HG03558 (cell line): ENCODE results near the gene CDC14B.
"Not testable (repeated sequence)": the region's sequence is repeated elsewhere in the genome, so short reads cannot be mapped to it uniquely, and the experiment has no call there.

Experiments used
- ATAC-seq: cut with Tn5 transposase; IDR thresholded peaks from one replicate; pipeline ENCODE4 v1.9.1; 2021; ENCODE audit warnings: moderate number of reproducible peaks; ENCODE audit not compliant: unreplicated experiment; ENCODE audit errors: extremely low read depth

The CDC14B gene

DNA sequence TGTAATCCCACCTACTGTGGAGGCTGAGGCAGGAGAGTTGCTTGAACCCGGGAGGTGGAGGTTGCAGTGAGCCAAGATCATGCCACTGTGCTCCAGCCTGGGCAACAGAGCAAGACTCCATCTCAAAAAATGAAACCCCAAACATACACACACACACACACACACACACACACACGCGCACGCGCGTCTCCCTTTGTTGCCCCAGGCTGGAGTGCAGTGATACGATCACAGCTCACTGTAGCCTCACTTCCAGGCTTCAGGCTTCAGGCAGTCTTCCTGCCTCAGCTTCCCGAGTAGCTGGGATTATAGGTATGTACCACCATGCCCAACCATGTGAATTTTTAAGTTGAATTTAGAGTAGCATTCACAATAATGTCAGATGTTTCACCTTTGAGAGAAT, 13.9 kb upstream of the CDC14B start:
- ATAC-seq, result not testable (repeated sequence)

DNA sequence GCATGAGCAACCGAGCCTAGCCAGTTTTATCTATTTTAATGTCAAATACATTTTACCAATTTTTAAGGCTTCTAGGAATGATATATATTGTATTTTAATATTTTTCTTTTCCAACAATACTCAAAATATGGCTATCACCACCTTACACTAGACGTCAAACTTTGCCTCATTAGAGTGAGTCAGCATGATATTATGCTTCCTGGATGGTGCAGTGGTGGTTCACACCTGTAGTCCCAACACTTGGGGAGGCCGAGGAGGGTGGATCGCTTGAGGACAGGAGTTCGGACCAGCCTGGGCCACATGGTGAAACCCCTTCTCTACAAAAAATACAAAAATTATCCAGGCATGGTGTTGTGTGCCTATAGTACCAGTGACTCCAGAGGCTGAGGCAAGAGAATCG, 7.3 kb upstream of the CDC14B start:
- ATAC-seq, result no peak

- no peak for ATAC-seq
Measured at GRCh38 chr9:96621618-96622017, 2.0 kb upstream of the CDC14B start.

GRCh38 chr9:96620832-96621269, 1.2 kb upstream of the CDC14B start:
- ATAC-seq, result no peak

- no peak for ATAC-seq
Measured at GRCh38 chr9:96620181-96620514, 505 bp upstream of the CDC14B start.

GRCh38 chr9:96619124-96619465, 548 bp downstream of the CDC14B start:
- no peak for ATAC-seq

- no peak for ATAC-seq
Measured at GRCh38 chr9:96618209-96619123, 1.2 kb downstream of the CDC14B start.

DNA sequence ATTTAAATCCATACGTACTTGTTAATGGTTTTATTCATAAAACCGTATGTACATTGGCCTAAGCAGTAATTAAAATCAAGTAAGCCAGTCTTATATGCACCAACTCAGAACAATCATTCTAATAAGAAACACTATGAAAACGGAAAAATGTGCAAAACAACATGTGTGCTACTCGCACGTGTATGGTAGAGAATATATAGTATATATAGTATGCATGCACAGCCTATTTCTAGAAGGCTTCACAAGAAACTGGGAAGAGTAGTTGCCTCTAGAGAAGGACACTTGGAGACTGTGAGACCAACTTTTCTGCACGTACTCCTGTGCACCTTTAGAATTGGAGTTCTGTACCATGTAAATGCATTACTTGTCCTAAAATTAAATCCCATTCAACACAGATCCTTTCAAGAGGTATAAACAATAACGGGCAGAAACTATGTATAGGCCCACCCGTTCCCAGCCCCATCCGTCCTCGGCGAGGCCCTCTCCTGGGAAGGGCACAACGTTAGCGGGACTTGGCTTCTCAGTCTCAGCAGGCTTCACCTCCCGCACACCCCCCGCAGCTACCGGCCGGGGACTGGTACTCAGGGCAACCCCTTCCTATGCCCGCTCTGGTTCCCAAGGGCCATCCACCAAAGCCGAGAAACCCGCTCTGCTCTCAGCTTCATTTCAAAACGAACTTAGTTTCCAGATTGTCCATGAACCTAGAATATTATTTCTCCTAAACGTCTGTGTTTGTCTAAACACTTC, 2.0 kb downstream of the CDC14B start:
- no peak for ATAC-seq

- no peak for ATAC-seq
Measured at GRCh38 chr9:96616817-96617438, 2.7 kb downstream of the CDC14B start.

DNA sequence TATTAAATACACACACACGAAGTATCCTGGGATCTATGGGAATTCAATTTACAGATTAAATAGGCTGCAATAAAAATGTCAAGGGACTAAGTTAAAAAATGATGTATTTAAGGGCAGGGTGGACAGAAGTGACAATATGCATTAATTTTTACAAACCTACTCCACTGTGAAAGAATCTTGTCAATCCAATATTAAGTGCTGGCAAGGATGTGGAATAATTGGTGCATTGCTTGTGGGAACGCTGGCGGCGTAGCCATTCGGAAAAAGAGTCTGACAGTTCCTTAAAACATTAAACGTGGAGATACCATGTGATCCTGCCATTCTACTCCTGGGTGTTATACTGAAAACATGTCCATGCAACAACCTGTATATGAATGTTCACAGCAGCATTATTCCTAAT, 4.2 kb downstream of the CDC14B start:
- ATAC-seq, result no peak

GRCh38 chr9:96614664-96615063, 5.0 kb downstream of the CDC14B start:
- not testable (repeated sequence) for ATAC-seq

GRCh38 chr9:96612966-96613589, 6.6 kb downstream of the CDC14B start:
- no peak for ATAC-seq

- no peak for ATAC-seq
Measured at GRCh38 chr9:96612105-96612965, 7.3 kb downstream of the CDC14B start.

GRCh38 chr9:96611302-96611701, 8.3 kb downstream of the CDC14B start:
- ATAC-seq, result no peak

- ATAC-seq, result no peak
Measured at GRCh38 chr9:96609732-96610131, 9.9 kb downstream of the CDC14B start.

DNA sequence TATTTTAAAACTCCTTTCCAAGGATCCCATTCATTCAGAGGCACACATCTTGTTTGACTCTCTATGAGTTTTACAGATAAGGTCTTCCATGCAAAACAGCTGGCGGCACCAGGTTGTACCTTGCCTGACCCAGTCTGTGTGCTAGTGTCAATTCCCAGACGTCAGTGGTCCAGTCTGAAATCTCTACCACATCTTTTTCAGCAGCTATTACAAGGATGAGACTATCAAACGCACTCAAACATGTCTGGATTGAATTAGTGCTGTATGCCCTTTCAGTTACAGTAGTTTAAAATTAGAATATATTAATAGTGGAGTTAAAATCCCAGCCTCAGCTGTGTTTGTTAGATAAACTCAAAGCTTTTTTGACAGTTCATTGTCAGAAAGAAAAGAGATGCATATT, 11.7 kb downstream of the CDC14B start:
- ATAC-seq, result no peak

DNA sequence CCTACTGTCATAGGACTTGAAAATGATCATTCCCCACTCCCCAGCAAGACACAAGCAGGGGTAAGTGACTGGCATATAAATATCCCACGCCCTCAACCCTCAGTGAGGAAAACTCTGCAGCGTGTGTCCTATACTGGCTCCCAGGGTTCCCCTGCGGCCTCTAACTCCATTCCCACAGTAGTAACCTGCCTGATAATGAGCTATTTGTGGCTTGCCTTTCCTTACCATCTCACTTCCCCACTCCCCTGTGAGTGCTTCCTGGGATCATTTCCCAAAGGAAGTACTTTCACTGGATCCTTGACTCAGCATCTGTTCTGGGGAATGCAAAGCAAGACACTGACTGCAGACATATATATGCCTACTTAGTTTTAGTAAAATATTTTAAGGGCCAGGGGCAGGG, 14.3 kb downstream of the CDC14B start:
- no peak for ATAC-seq

GRCh38 chr9:96604004-96604319, 15.7 kb downstream of the CDC14B start:
- no peak for ATAC-seq

DNA sequence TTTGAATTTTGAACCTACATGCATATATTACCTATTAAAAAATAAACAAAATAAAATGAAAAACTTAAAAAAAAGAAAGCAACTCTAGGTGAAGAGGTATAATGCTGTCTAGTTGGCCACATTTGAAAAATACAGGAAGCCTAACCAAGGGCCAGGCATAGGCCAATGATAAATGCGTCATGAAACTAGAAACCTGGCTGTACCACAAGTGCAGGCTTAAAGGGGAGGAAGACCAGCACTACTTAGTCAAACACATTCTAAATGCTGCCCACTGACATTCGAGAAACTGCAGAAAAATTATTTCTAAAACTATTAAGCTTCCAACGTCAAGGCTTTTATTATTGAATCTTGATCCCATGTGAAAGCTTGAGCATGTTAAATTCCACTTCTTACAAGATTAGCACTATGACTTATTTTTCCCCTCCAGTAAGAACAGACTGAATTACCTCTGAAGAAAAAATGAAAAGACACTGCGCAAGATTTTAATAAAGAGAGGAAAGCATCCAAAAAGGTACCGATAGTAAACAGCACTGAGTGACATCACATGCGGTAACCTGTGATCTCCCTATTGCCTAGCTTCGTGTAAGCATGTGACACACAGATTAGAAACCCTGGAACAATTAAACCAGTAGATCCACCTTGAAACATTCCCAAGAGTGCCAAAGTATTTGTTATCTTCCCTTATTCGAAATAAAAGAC, 16.2 kb downstream of the CDC14B start:
- no peak for ATAC-seq
